Liver (tissue), 2 donors: ENCODE data around the gene KDM4C.

Experiments
- YY1 ChIP-seq: IDR thresholded peaks from 2 replicates; pipeline ENCODE4 v1.6.1; 2016; ENCODE audit warnings: antibody characterized with exemption, mild to moderate bottlenecking
- TF ChIP-seq, protein P1 (sequence below): fragments of 150-350 bp; IDR thresholded peaks from 2 replicates; pipeline ENCODE4 v1.5.1; 2017; ENCODE audit warnings: improper control_type of control experiment, low read depth, low read length; ENCODE audit not compliant: missing input control
- donor health status: healthy.

DNA sequence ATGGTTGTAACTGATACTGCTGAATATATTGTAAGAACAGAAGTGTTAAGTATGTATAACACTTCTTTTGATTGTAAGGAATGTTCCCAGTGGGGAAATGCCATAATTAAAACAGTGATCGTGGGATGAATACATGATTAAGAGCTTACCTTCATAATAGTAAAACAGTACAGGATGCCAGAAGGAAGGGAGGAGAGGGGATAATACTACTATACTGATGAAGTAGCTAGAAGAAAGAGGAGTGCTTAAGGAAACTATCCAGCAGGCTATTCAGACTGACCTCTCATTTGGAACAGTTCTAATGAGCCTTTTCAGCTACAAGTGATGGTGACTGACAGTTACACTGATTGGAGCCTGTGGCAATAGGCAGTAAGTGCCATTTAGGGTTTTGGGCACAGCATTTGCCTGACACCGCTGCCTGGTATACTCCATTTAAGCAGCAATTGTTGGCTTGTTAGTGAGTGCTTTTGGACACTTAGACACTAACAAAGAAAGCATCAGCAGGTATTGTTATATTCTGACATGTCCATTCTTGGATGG lies 33.8 kb upstream of the KDM4C start:
- TF ChIP-seq, protein P1, sequence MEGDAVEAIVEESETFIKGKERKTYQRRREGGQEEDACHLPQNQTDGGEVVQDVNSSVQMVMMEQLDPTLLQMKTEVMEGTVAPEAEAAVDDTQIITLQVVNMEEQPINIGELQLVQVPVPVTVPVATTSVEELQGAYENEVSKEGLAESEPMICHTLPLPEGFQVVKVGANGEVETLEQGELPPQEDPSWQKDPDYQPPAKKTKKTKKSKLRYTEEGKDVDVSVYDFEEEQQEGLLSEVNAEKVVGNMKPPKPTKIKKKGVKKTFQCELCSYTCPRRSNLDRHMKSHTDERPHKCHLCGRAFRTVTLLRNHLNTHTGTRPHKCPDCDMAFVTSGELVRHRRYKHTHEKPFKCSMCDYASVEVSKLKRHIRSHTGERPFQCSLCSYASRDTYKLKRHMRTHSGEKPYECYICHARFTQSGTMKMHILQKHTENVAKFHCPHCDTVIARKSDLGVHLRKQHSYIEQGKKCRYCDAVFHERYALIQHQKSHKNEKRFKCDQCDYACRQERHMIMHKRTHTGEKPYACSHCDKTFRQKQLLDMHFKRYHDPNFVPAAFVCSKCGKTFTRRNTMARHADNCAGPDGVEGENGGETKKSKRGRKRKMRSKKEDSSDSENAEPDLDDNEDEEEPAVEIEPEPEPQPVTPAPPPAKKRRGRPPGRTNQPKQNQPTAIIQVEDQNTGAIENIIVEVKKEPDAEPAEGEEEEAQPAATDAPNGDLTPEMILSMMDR, result no peak
- TF ChIP-seq YY1, result no peak
